Adrenal gland (tissue), 12 donors: ENCODE data around the gene TMEM91. TPM values are rescaled to one million over a fixed set of nuclear protein-coding genes. Genes with fewer than 3 reads are reported as not detected.

ENCODE experiments used
- DNase-seq, 7 donors: peaks; one replicate each; pipeline ENCODE4 v3.0.0-alpha.2; 2019 to 2020
- H3K27ac ChIP-seq, 5 donors: fragments of 200-600 bp; sonication (generic) in 4 of 5; 1 replicate in 3 of 5; 2 replicates in 2 of 5; pipeline versions ENCODE4 v1.5.1 to v1.8.0; 2016 to 2020; ENCODE audit warnings: mild to moderate bottlenecking in 1 of 5
- H3K27me3 ChIP-seq: fragments of 200-600 bp; 2 replicates; pipeline ENCODE4 v1.8.0; 2021
- H3K36me3 ChIP-seq, 2 donors: fragments of 200-600 bp; replicated peaks in 1 of 2; 1 replicate in 1 of 2; 2 replicates in 1 of 2; pipeline versions ENCODE4 v1.5.1 to v1.8.0; 2018 to 2022
- H3K4me1 ChIP-seq, 2 donors: fragments of 200-600 bp; replicated peaks in 1 of 2; 1 replicate in 1 of 2; 2 replicates in 1 of 2; pipeline versions ENCODE4 v1.5.1 to v1.8.0; 2018 to 2021
- H3K4me3 ChIP-seq, 4 donors: fragments of 200-600 bp; sonication (generic) in 3 of 4; one replicate each; pipeline ENCODE4 v1.5.1; 2016 to 2018
- H3K9me3 ChIP-seq, 3 donors: fragments of 200-600 bp; sonication (generic) in 1 of 3; replicated peaks in 1 of 3; 1 replicate in 2 of 3; 2 replicates in 1 of 3; pipeline versions ENCODE4 v1.5.1 to v1.8.0; 2016 to 2021
- CTCF ChIP-seq, 6 experiments: fragments of 450-650 bp in 4 of 6; fragments of 200-600 bp in 2 of 6; sonication (generic) in 1 of 6; IDR thresholded peaks; 1 replicate in 5 of 6; 2 replicates in 1 of 6; pipeline versions ENCODE4 v1.5.1 to v1.8.0; 2016 to 2021; ENCODE audit warnings: antibody characterized with exemption in 6 of 6, mild to moderate bottlenecking in 2 of 6, moderate library complexity in 1 of 6
- POLR2A ChIP-seq, 2 donors: fragments of 450-650 bp; IDR thresholded peaks; one replicate each; pipeline ENCODE4 v1.6.1; 2017; ENCODE audit warnings: antibody characterized with exemption in 2 of 2, mild to moderate bottlenecking in 2 of 2, moderate library complexity in 1 of 2
- WGBS, 4 donors: extraction: QIAGEN DNeasy Blood & Tissue Kit in 2 of 4; methylation state at CpG; one replicate each; pipeline versions ENCODE4 v1.1.5 to v1.1.7; 2013 to 2017; 5-methylcytosine and 5-hydroxymethylcytosine counted together
- intact Hi-C, 2 donors: fragments of 100-400 bp; cut with DNase I; formaldehyde crosslinking; loops; one replicate each; pipeline versions ENCODE4 v1.14.1 to v1.15.0; 2022 to 2023
- polyA plus RNA-seq, 3 donors: library from polyadenylated mRNA; stranded (reverse); fragments of 200-250 nt in 2 of 3; fragments of 350-450 nt in 1 of 3; fragmentation: Illumina TruSeq in 1 of 3; extraction: RNeasy Lipid Tissue Mini Kit (QIAGEN cat#74804) in 1 of 3; gene quantifications; one replicate each; pipeline ENCODE4 v1.2.3, GENCODE V29; 2013 to 2014
- total RNA-seq, 9 donors: library from RNA; depleted of rRNA in 4 of 9; stranded (reverse); fragments of >200 nt in 4 of 9; fragments of 120-200 nt in 1 of 9; fragmentation: NEBNext Ultra II Directional in 1 of 9; extraction: Animal tissue kit (Norgen Biotek cat#: 25700) in 1 of 9; gene quantifications; one replicate each; pipeline versions ENCODE4 v1.1.0 to v1.2.4, GENCODE V29; 2013 to 2023
- donor health status: healthy with polysubstance abuse.
- donor health status: Bipolar disorder and iron deficiency.
- donor health status: DM: yes; HTN: yes; CAD: no.
- donor health status: DM: no; HTN: no; CAD: no.
- donor health status: DM: no; HTN: no; CAD: no.
- donor health status: DM: yes; HTN: yes; CAD: no.

TMEM91 gene
- total and polyA plus RNA-seq, 12 donors = 1.9 to 88.6 (median 9.6) TPM

- no peaks in the 10 kb centered on the region for H3K36me3 ChIP-seq
- peaks cover 17 to 29% of the 10 kb centered on the region in 2 donors for H3K4me1 ChIP-seq
- intact Hi-C loops = no loop called here
Measured at GRCh38 chr19:41355035-41355434, 21.3 kb upstream of the TMEM91 start.

GRCh38 chr19:41355802-41356201, 20.5 kb upstream of the TMEM91 start:
- WGBS, 4 donors = 72 to 92% (median 79%) methylated on average over 3 of the region's 3 CpGs
- intact Hi-C loops = no loop called here
- H3K4me3 ChIP-seq = no peak overlapping the region
- no peaks in the 10 kb centered on the region for H3K9me3 ChIP-seq
- no peaks in the 10 kb centered on the region for H3K27me3 ChIP-seq
- DNase-seq = no peak
- peaks cover 17 to 23% of the 10 kb centered on the region in 2 donors for H3K4me1 ChIP-seq
- no peak overlapping the region for H3K27ac ChIP-seq
- H3K36me3 ChIP-seq = no peaks in the 10 kb centered on the region
- no peak for TF ChIP-seq POLR2A (IDR thresholded peaks at IDR 0.05)
- no peak for TF ChIP-seq CTCF (IDR thresholded peaks at IDR 0.05)

More at GRCh38 chr19:41355035-41355434, 21.3 kb upstream of the TMEM91 start:
- no peak for DNase-seq
- H3K4me3 ChIP-seq = no peak overlapping the region
- H3K9me3 ChIP-seq = no peaks in the 10 kb centered on the region
- no peak for TF ChIP-seq POLR2A (IDR thresholded peaks at IDR 0.05)
- TF ChIP-seq CTCF (IDR thresholded peaks at IDR 0.05) = no peak
- H3K27me3 ChIP-seq = no peaks in the 10 kb centered on the region
- no peak overlapping the region for H3K27ac ChIP-seq
- 79 to 100% (median 96%) methylated on average over 1 of the region's 1 CpG for WGBS, 4 donors

GRCh38 chr19:41356984-41357739, 19.2 kb upstream of the TMEM91 start:
- no peak for DNase-seq
- Histone ChIP-seq H3K36me3 (no peaks in the 10 kb centered on the region), H3K27me3 (no peaks in the 10 kb centered on the region), H3K27ac (no peak overlapping the region), H3K4me1 (peaks cover 10 to 11% of the 10 kb centered on the region in 2 donors), H3K9me3 (no peaks in the 10 kb centered on the region), H3K4me3 (no peak overlapping the region)
- no peak for TF ChIP-seq POLR2A (IDR thresholded peaks at IDR 0.05)
- TF ChIP-seq CTCF (IDR thresholded peaks at IDR 0.05) = no peak
- intact Hi-C loops = no loop called here
- 78 to 82% (median 80%) methylated on average over 10 to 11 of the region's 11 CpGs for WGBS, 4 donors

GRCh38 chr19:41357746-41358145, 18.6 kb upstream of the TMEM91 start:
- no peaks in the 10 kb centered on the region for H3K9me3 ChIP-seq
- no peak overlapping the region for H3K27ac ChIP-seq
- intact Hi-C loops = no loop called here
- no peak overlapping the region for H3K4me3 ChIP-seq
- 77 to 96% (median 93%) methylated on average over 3 to 13 of the region's 13 CpGs for WGBS, 4 donors
- no peaks in the 10 kb centered on the region for H3K27me3 ChIP-seq
- DNase-seq = no peak
- peaks cover 7 to 10% of the 10 kb centered on the region in 2 donors for H3K4me1 ChIP-seq
- no peaks in the 10 kb centered on the region for H3K36me3 ChIP-seq
- no peak for TF ChIP-seq CTCF (IDR thresholded peaks at IDR 0.05)
- no peak for TF ChIP-seq POLR2A (IDR thresholded peaks at IDR 0.05)
